Measurements from ENCODE around the gene PRIM2. TPM values are rescaled to one million over a fixed set of nuclear protein-coding genes. Genes with fewer than 3 reads are reported as not detected.
"Not testable (repeated sequence)": the region's sequence is repeated elsewhere in the genome, so short reads cannot be mapped to it uniquely, and the experiment has no call there.

The PRIM2 gene
- polyA plus RNA-seq, 2 of the 4 experiments (the other 2 are of a cell fraction), result 15.0 to 20.1 TPM

DNA sequence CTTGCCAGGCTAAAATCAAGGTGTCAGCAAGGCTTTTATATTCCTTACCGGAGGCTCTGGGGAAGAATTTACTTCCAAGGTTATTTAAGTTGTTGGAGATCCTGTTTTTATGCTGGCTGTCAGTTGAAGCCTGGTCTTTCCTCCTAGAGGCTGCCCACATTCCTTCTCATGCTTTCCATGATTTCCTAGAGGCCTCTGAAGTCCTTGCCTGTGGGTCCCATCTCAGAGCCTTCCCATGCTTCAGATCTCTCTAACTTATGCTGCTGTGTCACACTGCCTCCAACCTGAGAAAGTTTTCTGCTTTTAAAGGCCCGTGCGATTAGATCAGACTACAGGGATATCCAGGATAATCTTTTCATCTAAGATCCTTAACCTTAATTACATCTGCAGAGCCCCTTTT, 198.4 kb downstream of the PRIM2 start:
- CTCF ChIA-PET; H3K4me3 ChIP-seq; FAIRE-seq; H3K4me2 ChIP-seq; H3K9me3 ChIP-seq; H3K27ac ChIP-seq; H3K4me1 ChIP-seq; ATAC-seq; POLR2A ChIA-PET; DNase-seq (ENCODE audit: low read depth in 1 of 2, low spot score in 1 of 2): not testable (repeated sequence)
- whole genome bisulfite sequencing (ENCODE audit: missing lambda C conversion rate), result 89% methylated on average over 1 of the region's 3 CpGs

- H3K4me2 ChIP-seq; FAIRE-seq; POLR2A ChIA-PET; H3K4me1 ChIP-seq; H3K9me3 ChIP-seq; H3K27ac ChIP-seq; DNase-seq (ENCODE audit: low read depth in 1 of 2, low spot score in 1 of 2); CTCF ChIA-PET; ATAC-seq; H3K4me3 ChIP-seq: not testable (repeated sequence)
- WGBS (ENCODE audit: missing lambda C conversion rate), result 92% methylated on average over 3 of the region's 3 CpGs
These were observed 199.3 kb downstream of the PRIM2 start for GRCh38 chr6:57516776-57517175.

DNA sequence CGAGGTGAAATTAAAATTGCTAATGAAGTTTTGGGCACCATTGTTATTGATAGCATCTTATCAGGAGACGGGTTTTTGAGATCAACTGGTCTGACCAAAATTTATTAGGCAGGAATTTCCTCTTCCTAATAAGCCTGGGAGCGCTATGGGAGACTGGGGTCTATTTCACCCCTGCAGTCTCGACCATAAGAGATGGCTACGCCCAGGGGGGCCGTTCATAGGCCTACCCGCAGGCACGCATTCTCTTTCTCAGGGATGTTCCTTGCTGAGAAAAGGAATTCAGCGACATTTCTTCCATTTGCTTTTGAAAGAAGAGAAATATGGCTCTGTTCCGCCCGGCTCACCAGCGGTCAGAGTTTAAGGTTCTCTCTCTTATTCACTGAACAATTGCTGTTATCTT, 201.8 kb downstream of the PRIM2 start:
- H3K4me1 ChIP-seq; POLR2A ChIA-PET; H3K4me3 ChIP-seq; ATAC-seq; DNase-seq (ENCODE audit: low read depth in 1 of 2, low spot score in 1 of 2); FAIRE-seq; H3K27ac ChIP-seq; CTCF ChIA-PET; H3K4me2 ChIP-seq; H3K9me3 ChIP-seq: not testable (repeated sequence)
- WGBS (ENCODE audit: missing lambda C conversion rate), result 95% methylated on average over 12 of the region's 12 CpGs

GRCh38 chr6:57521085-57521484, 203.7 kb downstream of the PRIM2 start:
- 91% methylated on average over 1 of the region's 1 CpG for WGBS (ENCODE audit: missing lambda C conversion rate)
- FAIRE-seq; H3K4me1 ChIP-seq; H3K4me3 ChIP-seq; H3K27ac ChIP-seq; POLR2A ChIA-PET; ATAC-seq; DNase-seq (ENCODE audit: low read depth in 1 of 2, low spot score in 1 of 2); CTCF ChIA-PET; H3K9me3 ChIP-seq; H3K4me2 ChIP-seq: not testable (repeated sequence)

- FAIRE-seq; H3K4me3 ChIP-seq; DNase-seq (ENCODE audit: low read depth in 1 of 2, low spot score in 1 of 2); ATAC-seq; H3K27ac ChIP-seq; H3K4me2 ChIP-seq; POLR2A ChIA-PET; H3K4me1 ChIP-seq; H3K9me3 ChIP-seq; CTCF ChIA-PET: not testable (repeated sequence)
- WGBS (ENCODE audit: missing lambda C conversion rate), result 98% methylated on average over 2 of the region's 2 CpGs
These were observed 205.8 kb downstream of the PRIM2 start for GRCh38 chr6:57523221-57523620.

DNA sequence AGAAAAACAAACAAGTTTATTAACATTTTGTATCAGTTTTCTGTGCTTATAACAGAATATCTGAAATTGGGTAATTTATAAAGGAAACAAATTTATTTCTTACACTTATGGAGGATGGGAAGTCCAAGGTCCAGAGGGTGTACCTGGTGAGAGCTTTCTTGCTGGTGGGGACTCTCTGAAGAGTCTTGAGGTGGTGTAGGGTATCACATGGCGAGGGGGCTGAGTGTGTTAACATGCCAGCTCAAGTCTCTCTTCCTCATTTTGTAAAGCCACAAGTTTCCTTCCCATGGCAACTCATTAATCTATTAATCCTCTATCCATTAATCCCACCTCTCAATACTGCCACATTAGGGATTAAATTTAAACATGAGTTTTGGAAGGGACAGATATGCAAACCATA, 212.3 kb downstream of the PRIM2 start:
- no CpG with 5 or more reads among the region's 1 CpG for WGBS (ENCODE audit: missing lambda C conversion rate)
- H3K9me3 ChIP-seq; FAIRE-seq; ATAC-seq; H3K4me2 ChIP-seq; DNase-seq (ENCODE audit: low read depth in 1 of 2, low spot score in 1 of 2); H3K4me1 ChIP-seq; H3K27ac ChIP-seq; POLR2A ChIA-PET; H3K4me3 ChIP-seq; CTCF ChIA-PET: not testable (repeated sequence)

DNA sequence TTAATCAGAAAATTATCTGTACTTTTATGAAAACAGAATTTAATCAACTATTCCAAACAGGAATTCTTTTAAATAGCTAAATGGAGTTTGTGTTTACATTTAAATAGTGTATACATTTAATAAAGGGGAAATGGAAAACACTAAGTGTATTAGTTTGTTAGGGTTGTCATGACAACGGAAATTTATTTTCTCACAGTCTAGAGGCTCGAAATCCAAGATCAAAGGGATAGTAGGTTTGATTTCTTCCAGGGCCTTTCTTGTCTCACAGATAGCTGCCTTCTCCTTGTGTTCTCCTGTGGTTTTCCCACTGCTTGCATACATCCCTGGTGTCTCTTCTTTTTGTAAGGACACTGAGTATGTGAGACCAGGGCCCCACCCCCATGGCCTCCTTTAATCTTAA, 215.2 kb downstream of the PRIM2 start:
- H3K27ac ChIP-seq; H3K4me2 ChIP-seq; H3K9me3 ChIP-seq; FAIRE-seq; H3K4me1 ChIP-seq; ATAC-seq; DNase-seq (ENCODE audit: low read depth in 1 of 2, low spot score in 1 of 2); CTCF ChIA-PET; H3K4me3 ChIP-seq; POLR2A ChIA-PET: not testable (repeated sequence)
- 85% methylated on average over 2 of the region's 2 CpGs for WGBS (ENCODE audit: missing lambda C conversion rate)

- ATAC-seq; H3K4me2 ChIP-seq; CTCF ChIA-PET; FAIRE-seq; H3K4me3 ChIP-seq; DNase-seq (ENCODE audit: low read depth in 1 of 2, low spot score in 1 of 2); H3K27ac ChIP-seq; H3K4me1 ChIP-seq; H3K9me3 ChIP-seq; POLR2A ChIA-PET: not testable (repeated sequence)
- 100% methylated on average over 2 of the region's 2 CpGs for WGBS (ENCODE audit: missing lambda C conversion rate)
These were observed 217.7 kb downstream of the PRIM2 start for GRCh38 chr6:57535121-57535520.

- peak; percentile 0 to 35 for DNase-seq (ENCODE audit: low read depth in 1 of 2, low spot score in 1 of 2)
- 91% methylated on average over 1 of the region's 1 CpG for WGBS (ENCODE audit: missing lambda C conversion rate)
- H3K4me3 ChIP-seq, CTCF ChIA-PET, H3K4me1 ChIP-seq, POLR2A ChIA-PET, H3K9me3 ChIP-seq, H3K4me2 ChIP-seq, H3K27ac ChIP-seq, FAIRE-seq: not testable (repeated sequence)
- ATAC-seq, result peak; percentile 47 to 70; a peak in 3 of 6 replicates
- peak; percentile 31; the same call in 2 of the 3 replicates for TF ChIP-seq CTCF (IDR thresholded peaks at IDR 0.05)
- peak in 1 of 2 experiments; percentile 23; a peak in 1 of 5 replicates for TF ChIP-seq RAD21 (conservative IDR thresholded peaks at IDR 0.05 in 1 of 2, IDR thresholded peaks at IDR 0.05 in 1 of 2)
These were observed 218.6 kb downstream of the PRIM2 start for GRCh38 chr6:57535994-57536393.

DNA sequence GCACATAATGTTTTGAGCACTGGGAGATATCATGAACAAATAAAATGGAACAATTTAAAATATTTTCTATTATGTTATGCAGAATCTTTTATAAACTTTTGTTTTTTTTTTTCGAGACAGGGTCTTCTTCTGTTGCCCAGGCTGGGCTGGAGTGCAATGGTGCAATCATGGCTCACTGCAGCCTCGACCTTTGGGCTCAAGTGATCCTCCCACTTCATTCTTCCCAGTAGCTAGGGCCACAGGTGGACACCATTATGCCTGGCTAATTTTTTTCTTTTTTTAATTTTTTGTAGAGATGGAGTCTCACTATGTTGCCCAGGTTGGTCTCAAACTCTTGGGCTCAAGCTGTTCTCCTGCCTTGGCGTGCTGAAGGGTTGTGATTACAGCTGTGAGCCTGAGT, 220.5 kb downstream of the PRIM2 start:
- H3K4me3 ChIP-seq; H3K27ac ChIP-seq; H3K4me2 ChIP-seq; ATAC-seq; FAIRE-seq; H3K4me1 ChIP-seq; POLR2A ChIA-PET; CTCF ChIA-PET; DNase-seq (ENCODE audit: low read depth in 1 of 2, low spot score in 1 of 2); H3K9me3 ChIP-seq: not testable (repeated sequence)
- 93% methylated on average over 3 of the region's 3 CpGs for WGBS (ENCODE audit: missing lambda C conversion rate)

DNA sequence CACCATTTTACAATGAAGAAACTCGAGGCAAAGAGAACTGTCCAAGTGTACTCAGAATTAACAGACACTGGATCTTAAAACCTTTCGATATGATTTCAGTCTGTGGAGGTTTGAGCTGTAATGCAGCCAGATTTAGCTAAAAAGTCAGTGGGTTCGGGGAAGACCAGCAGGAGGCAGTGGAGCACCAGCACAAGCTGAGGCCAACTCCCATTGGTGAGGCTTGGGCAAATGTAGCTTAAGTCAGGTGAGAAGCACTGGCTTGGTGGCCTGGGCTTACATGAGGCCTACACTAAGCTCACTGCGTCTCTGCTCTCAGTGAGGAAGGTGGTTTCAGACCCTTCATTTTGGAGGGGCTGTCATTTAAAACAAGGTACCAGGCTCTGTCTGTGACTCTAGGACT, 234.5 kb downstream of the PRIM2 start:
- not testable (repeated sequence) for FAIRE-seq

More for the DNA sequence above, 234.5 kb downstream of the PRIM2 start:
- WGBS (ENCODE audit: missing lambda C conversion rate), result 66% methylated on average over 2 of the region's 4 CpGs
- CTCF ChIA-PET; H3K4me1 ChIP-seq; POLR2A ChIA-PET; H3K4me3 ChIP-seq; ATAC-seq; H3K27ac ChIP-seq; H3K4me2 ChIP-seq; DNase-seq (ENCODE audit: low read depth in 1 of 2, low spot score in 1 of 2); H3K9me3 ChIP-seq: not testable (repeated sequence)

All from A549 (cell line).